ENCODE results near the gene WDFY4.

- TF ChIP-seq CTCF (optimal IDR thresholded peaks at IDR 0.05 in 1 of 3, IDR thresholded peaks at IDR 0.05 in 1 of 3, conservative IDR thresholded peaks at IDR 0.05 in 1 of 3; ENCODE audit: extremely low read depth in 1 of 3, insufficient read depth in 2 of 3, low read length in 3 of 3) (no peak), EZH2 (IDR thresholded peaks at IDR 0.05; ENCODE audit: low read length) (no peak)
Observed at GRCh38 chr10:48973065-48973464, 288.4 kb downstream of the WDFY4 start.

Measured in keratinocyte (primary cell).